Activated CD4-positive, alpha-beta T cell treated with anti-CD3 and anti-CD28 coated beads, Interleukin-2, Interleukin-6, amounts not matched to agents 100 ng/mL and 50 ng/mL, durations not matched to agents 16 hours and 8 hours (primary cell): ENCODE results near the gene P2RX7.
A peak's percentile ranks its signal among the peaks of the same experiment; 100 is the strongest.

Experiments used
- DNase-seq: peaks from one replicate; pipeline ENCODE4 v3.0.0-alpha.2; 2020

P2RX7 gene

GRCh38 chr12:121111684-121112083, 21.0 kb upstream of the P2RX7 start:
- DNase-seq = no peak

GRCh38 chr12:121112496-121112895, 20.2 kb upstream of the P2RX7 start:
- DNase-seq = no peak

GRCh38 chr12:121113057-121113456, 19.6 kb upstream of the P2RX7 start:
- no peak for DNase-seq

- DNase-seq = no peak
These were observed 18.5 kb upstream of the P2RX7 start for GRCh38 chr12:121114019-121114639.

GRCh38 chr12:121114806-121115205, 17.9 kb upstream of the P2RX7 start:
- no peak for DNase-seq

- no peak for DNase-seq
These were observed 17.1 kb upstream of the P2RX7 start for GRCh38 chr12:121115530-121115929.

- no peak for DNase-seq
These were observed 16.1 kb upstream of the P2RX7 start for GRCh38 chr12:121116318-121117225.

- DNase-seq = no peak
These were observed 15.4 kb upstream of the P2RX7 start for GRCh38 chr12:121117226-121117777.

- DNase-seq = no peak
These were observed 12.4 kb upstream of the P2RX7 start for GRCh38 chr12:121120323-121120722.

- no peak for DNase-seq
These were observed 11.5 kb upstream of the P2RX7 start for GRCh38 chr12:121120989-121121755.

GRCh38 chr12:121121805-121122204, 10.9 kb upstream of the P2RX7 start:
- DNase-seq = no peak

GRCh38 chr12:121123488-121123887, 9.2 kb upstream of the P2RX7 start:
- no peak for DNase-seq

GRCh38 chr12:121124402-121125109, 8.1 kb upstream of the P2RX7 start:
- DNase-seq = peak; percentile 69

GRCh38 chr12:121127501-121127900, 5.2 kb upstream of the P2RX7 start:
- DNase-seq = no peak

GRCh38 chr12:121128908-121129810, 3.5 kb upstream of the P2RX7 start:
- peak; percentile 96 for DNase-seq

GRCh38 chr12:121129811-121130147, 2.9 kb upstream of the P2RX7 start:
- DNase-seq = no peak

- no peak for DNase-seq
These were observed 1.8 kb upstream of the P2RX7 start for GRCh38 chr12:121130866-121131373.

- no peak for DNase-seq
These were observed 735 bp upstream of the P2RX7 start for GRCh38 chr12:121131941-121132341.

GRCh38 chr12:121133838-121134237, 1.2 kb downstream of the P2RX7 start:
- no peak for DNase-seq

GRCh38 chr12:121135320-121135719, 2.6 kb downstream of the P2RX7 start:
- no peak for DNase-seq

GRCh38 chr12:121137512-121137911, 4.8 kb downstream of the P2RX7 start:
- no peak for DNase-seq
